Psoas muscle (tissue), 8 donors: ENCODE data around the gene SLC2A4RG. TPM values are rescaled to one million over a fixed set of nuclear protein-coding genes. Genes with fewer than 3 reads are reported as not detected.

Experiments used
- ATAC-seq, 4 donors: fragments of 200-7000 bp; cut with Tn5 transposase; one replicate each; pipeline ENCODE4 v1.9.1; 2020; ENCODE audit warnings: moderate library complexity in 3 of 4, mild to moderate bottlenecking in 2 of 4
- DNase-seq, 2 donors: peaks; one replicate each; pipeline ENCODE4 v3.0.0-alpha.2; 2020
- H3K27ac ChIP-seq: fragments of 200-600 bp; one replicate; pipeline ENCODE4 v1.8.0; 2022
- H3K27me3 ChIP-seq, 3 donors: fragments of 200-600 bp in 1 of 3; one replicate each; pipeline versions ENCODE4 v1.6.1 to v1.8.0; 2013 to 2022; ENCODE audit warnings: low read length in 2 of 3, mild to moderate bottlenecking in 2 of 3, moderate library complexity in 1 of 3; ENCODE audit not compliant: insufficient read depth in 3 of 3
- H3K36me3 ChIP-seq, 2 donors: fragments of 200-600 bp in 1 of 2; one replicate each; pipeline versions ENCODE4 v1.6.1 to v1.8.0; 2013 to 2022; ENCODE audit warnings: low read depth in 1 of 2, mild to moderate bottlenecking in 1 of 2, moderate library complexity in 1 of 2; ENCODE audit not compliant: insufficient read depth in 1 of 2
- H3K4me1 ChIP-seq: fragments of 200-600 bp; one replicate; pipeline ENCODE4 v1.8.0; 2022
- H3K4me3 ChIP-seq: fragments of 200-600 bp; one replicate; pipeline ENCODE4 v1.8.0; 2022; ENCODE audit warnings: mild to moderate bottlenecking
- H3K9me3 ChIP-seq: fragments of 200-600 bp; one replicate; pipeline ENCODE4 v1.8.0; 2022
- WGBS, 3 donors: extraction: QIAGEN DNeasy Blood & Tissue Kit; methylation state at CpG; one replicate each; pipeline versions ENCODE4 v1.1.6 to v1.1.7; 2013; 5-methylcytosine and 5-hydroxymethylcytosine counted together
- intact Hi-C, 2 donors: fragments of 100-400 bp; cut with DNase I; formaldehyde crosslinking; loops; one replicate each; pipeline versions ENCODE4 v1.11.0 to v1.14.2; 2022
- polyA plus RNA-seq, 3 donors: library from polyadenylated mRNA; stranded (reverse); fragments of 200-250 nt; gene quantifications; one replicate each; pipeline ENCODE4 v1.2.3, GENCODE V29; 2013
- total RNA-seq, 4 donors: library from RNA; stranded (reverse); fragmentation: NEBNext Ultra II Directional in 2 of 4; extraction: Animal tissue kit (Norgen Biotek cat#: 25700) in 2 of 4; gene quantifications; one replicate each; pipeline versions ENCODE4 v1.2.1 to v1.2.4, GENCODE V29; 2021 to 2023
- TF ChIP-seq, protein P1 (sequence below): fragments of 200-600 bp; IDR thresholded peaks from one replicate; pipeline ENCODE4 v1.8.0; 2022; ENCODE audit warnings: antibody characterized with exemption
- donor health status: healthy with polysubstance abuse.
- donor health status: DM: no; HTN: no; CAD: no; lungs with moderate emphysema.
- donor health status: Bipolar disorder and iron deficiency.
- donor health status: healthy.
- donor health status: DM: yes; HTN: yes; CAD: no.
- donor health status: DM: no; HTN: no; CAD: no.
- donor health status: DM: no; HTN: no; CAD: no.
- donor health status: DM: yes; HTN: yes; CAD: no.

Gene SLC2A4RG
- total and polyA plus RNA-seq, 7 donors: 27.1 to 79.1 (median 43.7) TPM

DNA sequence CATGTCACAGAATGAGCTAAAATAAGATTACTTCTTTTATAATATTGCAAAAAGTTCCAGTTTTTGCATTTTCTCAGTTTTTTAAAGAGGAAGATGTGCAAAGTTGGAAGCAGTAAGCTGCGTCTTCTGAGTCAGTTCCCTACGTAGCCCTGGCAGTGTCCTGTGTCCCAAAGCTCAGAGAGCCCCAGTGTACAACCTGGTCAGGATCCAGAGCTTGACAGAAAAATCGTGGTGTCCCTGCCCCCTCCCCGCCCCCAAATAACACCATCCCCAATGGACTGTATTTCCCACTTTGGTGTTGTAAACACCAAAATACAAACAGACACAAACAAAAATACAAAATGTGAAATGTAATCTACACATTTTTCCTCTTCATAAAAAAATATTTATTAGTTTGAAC is 4.6 kb downstream of the SLC2A4RG start:
- H3K4me1 ChIP-seq: peaks cover 8% of the 10 kb centered on the region
- H3K4me3 ChIP-seq: no peak overlapping the region
- ATAC-seq (no peak), DNase-seq (peak in 1 of 2 donors; percentile 19)
- H3K27ac ChIP-seq: no peak overlapping the region
- intact Hi-C loops: no loop called here
- peaks cover 0 to 25% of the 10 kb centered on the region in 2 donors for H3K36me3 ChIP-seq
- 55 to 70% (median 57%) methylated on average over 4 of the region's 4 CpGs for WGBS, 3 donors
- no peaks in the 10 kb centered on the region for H3K9me3 ChIP-seq
- TF ChIP-seq, protein P1, sequence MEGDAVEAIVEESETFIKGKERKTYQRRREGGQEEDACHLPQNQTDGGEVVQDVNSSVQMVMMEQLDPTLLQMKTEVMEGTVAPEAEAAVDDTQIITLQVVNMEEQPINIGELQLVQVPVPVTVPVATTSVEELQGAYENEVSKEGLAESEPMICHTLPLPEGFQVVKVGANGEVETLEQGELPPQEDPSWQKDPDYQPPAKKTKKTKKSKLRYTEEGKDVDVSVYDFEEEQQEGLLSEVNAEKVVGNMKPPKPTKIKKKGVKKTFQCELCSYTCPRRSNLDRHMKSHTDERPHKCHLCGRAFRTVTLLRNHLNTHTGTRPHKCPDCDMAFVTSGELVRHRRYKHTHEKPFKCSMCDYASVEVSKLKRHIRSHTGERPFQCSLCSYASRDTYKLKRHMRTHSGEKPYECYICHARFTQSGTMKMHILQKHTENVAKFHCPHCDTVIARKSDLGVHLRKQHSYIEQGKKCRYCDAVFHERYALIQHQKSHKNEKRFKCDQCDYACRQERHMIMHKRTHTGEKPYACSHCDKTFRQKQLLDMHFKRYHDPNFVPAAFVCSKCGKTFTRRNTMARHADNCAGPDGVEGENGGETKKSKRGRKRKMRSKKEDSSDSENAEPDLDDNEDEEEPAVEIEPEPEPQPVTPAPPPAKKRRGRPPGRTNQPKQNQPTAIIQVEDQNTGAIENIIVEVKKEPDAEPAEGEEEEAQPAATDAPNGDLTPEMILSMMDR: no peak
- H3K27me3 ChIP-seq: no peaks in the 10 kb centered on the region

DNA sequence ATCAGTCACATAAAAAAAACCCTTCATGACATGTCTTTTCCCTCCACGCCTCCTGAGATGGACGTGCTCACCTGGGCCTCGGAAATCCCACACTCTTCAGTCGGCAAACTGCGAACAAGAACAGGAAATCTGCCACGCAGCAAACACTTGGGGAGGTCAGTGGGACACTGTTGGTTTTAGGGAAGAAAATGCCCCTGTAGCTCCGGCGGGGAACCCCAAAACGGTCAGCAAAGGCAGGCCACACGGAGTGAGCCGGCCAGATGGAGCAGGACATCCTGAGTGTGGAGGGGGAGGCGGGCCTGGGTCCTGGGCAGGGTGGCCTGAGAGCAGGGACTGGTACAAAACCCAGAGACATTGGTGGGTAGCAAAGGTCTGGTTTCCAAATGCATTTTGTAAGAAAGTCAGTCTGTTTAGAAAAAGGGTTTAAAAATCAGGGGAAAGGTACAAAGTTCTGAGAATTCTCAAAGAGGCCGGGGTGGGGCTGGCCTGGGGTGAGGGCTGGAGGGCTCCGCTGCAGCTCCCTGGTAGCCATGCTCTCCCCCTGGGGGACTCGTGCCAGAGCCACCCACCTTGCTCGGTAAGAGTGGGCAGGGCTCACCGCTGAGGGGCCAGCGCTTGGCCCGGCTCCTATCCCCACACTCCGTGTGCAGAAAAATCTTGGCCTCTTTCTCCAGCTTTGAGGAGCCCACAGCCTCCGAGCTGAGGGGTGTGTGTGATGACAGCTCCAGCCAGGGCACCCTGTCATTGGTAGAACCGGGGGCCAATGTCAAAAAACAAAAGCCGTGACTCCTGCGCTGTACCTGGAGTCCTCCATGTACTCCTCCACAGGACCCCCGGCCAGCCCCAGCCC is 5.2 kb downstream of the SLC2A4RG start:
- Histone ChIP-seq H3K36me3 (peaks cover 0 to 25% of the 10 kb centered on the region in 2 donors), H3K27me3 (no peaks in the 10 kb centered on the region), H3K4me1 (peaks cover 8% of the 10 kb centered on the region), H3K4me3 (no peak overlapping the region), H3K9me3 (no peaks in the 10 kb centered on the region), H3K27ac (no peak overlapping the region)
- intact Hi-C loops: no loop called here
- ATAC-seq (no peak), DNase-seq (peak in 1 of 2 donors; percentile 43)
- WGBS, 3 donors: 75 to 77% (median 76%) methylated on average over 24 to 25 of the region's 25 CpGs
- TF ChIP-seq, protein P1: no peak

DNA sequence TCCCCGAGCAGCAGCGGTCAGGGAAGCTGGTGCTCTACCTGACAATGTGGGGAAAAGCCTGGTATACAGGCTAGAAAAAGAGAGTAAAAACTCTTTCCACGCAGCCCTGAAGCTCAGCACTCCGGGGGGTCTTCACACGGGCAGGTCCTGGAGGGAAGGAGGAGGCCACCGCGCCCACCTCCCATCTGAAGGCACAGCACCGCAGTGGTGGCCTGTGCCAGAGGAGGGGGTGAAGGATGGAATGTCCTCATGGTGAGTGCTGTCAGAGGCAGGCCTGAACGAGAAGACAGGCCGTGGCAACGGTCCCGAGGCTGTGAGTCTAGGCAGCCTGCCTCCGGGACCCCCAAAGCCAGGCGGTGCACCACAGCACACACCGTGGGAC is 5.8 kb downstream of the SLC2A4RG start:
- Histone ChIP-seq H3K27me3 (no peaks in the 10 kb centered on the region), H3K9me3 (no peaks in the 10 kb centered on the region), H3K27ac (no peak overlapping the region), H3K4me3 (no peak overlapping the region), H3K4me1 (peaks cover 8% of the 10 kb centered on the region), H3K36me3 (peaks cover 0 to 25% of the 10 kb centered on the region in 2 donors)
- DNase-seq (peak in 1 of 2 donors; percentile 18), ATAC-seq (no peak)
- 67 to 79% (median 77%) methylated on average over 15 of the region's 15 CpGs for WGBS, 3 donors
- TF ChIP-seq, protein P1: no peak
- intact Hi-C loops: no loop called here

DNA sequence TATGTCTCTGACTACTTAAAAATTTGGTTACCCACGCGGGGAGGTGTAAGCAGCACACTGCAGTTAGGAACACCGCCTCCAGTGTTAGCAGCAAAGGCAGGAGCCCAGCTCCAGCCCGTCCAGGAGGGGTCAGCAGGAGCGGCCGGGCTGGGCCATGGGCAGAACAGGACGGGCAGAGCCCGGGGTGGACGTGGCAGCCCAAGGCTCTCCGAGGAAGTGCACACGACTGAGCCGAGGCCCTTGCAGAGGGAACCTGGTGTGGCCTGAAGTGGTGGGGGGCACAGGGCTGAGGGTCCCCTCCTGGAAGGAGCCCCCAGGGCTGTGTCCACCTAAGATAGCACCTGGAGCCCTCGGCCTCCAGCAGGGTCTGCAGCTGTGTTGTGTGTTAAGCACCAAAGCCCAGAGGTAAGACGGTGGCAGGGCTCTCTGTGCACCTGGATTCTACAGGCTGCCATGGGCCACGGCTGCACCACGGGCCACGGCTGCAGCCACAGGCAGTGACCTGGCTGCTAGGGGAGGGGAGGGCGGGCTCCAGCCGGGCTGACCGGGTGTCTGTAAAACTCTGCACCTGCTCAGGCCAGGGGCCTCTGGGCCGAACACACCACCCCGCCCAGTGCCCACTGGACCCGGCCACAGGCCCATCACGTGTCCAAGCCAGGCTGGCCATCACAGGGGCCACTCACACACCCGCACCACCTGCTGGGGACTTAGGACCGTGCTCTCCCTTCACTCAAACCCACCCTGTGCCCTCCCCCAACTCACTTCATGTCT is 6.6 kb downstream of the SLC2A4RG start:
- WGBS, 3 donors: 84 to 87% (median 85%) methylated on average over 23 to 26 of the region's 26 CpGs
- H3K4me3 ChIP-seq: no peak overlapping the region
- H3K4me1 ChIP-seq: peaks cover 8% of the 10 kb centered on the region
- ATAC-seq (no peak), DNase-seq (peak in 1 of 2 donors; percentile 26)
- no peaks in the 10 kb centered on the region for H3K9me3 ChIP-seq
- intact Hi-C loops: no loop called here
- H3K27ac ChIP-seq: no peak overlapping the region
- H3K27me3 ChIP-seq: no peaks in the 10 kb centered on the region
- peaks cover 0 to 25% of the 10 kb centered on the region in 2 donors for H3K36me3 ChIP-seq
- TF ChIP-seq, protein P1: no peak
